HG03520 (cell line): ENCODE results near the gene NIPAL3.
"Not testable (repeated sequence)": the region's sequence is repeated elsewhere in the genome, so short reads cannot be mapped to it uniquely, and the experiment has no call there.

Experiments used
- ATAC-seq: cut with Tn5 transposase; IDR thresholded peaks from one replicate; pipeline ENCODE4 v1.9.1; 2021; ENCODE audit warnings: mild to moderate bottlenecking, moderate library complexity; ENCODE audit not compliant: unreplicated experiment

Gene NIPAL3

DNA sequence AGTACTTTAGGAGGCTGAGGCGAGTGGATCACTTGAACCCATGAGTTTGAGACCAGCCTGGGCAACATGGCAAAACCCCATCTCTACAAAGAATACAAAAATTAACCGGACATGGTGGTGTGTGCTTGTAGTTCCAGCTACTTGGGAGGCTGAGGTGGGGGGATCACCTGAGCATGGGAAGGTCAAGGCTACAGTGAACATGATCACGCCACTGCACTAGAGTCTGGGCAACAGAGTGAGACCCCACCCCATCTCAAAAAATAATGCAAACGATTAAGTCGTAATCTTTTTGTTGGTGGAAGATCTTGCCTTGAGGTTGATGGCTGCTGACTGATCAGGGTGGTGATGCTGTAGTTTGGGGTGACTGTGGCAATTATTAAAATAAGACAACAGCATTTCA, 93.3 kb downstream of the NIPAL3 start:
- ATAC-seq: no peak

DNA sequence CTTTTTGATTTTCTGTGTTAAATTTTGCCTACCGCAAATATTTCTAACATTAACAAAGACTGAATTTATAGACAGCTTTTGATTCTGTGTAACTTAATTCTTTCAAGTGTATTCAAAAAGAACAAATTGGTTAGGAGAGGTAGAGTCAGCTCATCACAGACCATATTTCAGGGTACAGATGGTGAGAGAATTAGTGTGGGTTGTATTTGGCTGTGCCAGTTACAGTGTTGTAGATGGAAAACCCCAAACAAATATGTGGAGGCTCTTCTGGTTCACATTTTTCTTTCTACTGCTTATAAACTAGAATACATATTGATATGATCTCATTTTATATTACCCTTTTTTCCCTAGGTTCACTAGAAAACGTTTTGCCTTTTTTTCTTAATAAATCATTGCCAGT, 98.1 kb downstream of the NIPAL3 start:
- no peak for ATAC-seq

DNA sequence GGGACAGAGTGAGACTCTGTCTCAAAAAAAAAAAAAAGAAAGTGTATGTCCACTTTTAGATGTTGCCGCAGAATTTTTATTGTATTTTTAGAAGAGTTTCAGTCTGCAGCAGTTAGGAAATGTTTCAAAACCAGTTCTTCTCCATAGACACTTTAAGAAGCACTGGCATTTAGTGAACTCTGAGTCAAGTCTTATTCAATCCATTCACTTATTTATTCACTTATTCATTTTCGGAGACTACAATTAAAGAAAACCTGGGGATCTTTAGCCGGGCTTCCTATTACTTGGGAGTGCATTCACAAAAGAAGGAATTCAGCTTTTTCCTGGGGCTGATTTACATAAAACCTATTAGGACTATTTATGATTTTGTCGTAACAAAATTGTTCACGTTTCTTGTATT, 99.3 kb downstream of the NIPAL3 start:
- no peak for ATAC-seq

DNA sequence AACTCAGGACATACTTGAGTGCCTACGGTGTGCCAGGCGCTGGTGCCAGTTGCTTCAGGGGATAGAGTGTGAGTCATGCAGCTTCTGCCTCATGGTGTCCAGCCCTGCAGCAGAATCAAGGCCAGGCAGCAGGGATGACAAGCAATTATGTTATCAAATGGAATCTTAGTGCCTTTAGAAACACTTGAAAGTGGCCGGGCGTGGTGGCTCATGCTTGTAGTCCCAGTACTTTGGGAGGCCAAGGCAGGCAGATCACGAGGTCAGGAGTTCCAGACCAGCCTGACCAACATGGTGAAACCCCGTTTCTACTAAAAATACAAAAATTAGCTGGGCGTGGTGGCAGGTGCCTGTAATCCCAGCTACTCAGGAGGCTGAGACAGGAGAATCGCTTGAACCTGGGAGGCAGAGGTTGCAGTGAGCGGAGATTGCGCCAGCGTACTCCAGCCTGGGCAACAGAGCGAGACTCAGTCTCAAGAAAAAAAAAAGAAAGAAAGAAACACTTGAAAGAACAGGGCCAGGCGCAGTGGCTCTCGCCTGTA, 100.1 kb downstream of the NIPAL3 start:
- not testable (repeated sequence) for ATAC-seq

DNA sequence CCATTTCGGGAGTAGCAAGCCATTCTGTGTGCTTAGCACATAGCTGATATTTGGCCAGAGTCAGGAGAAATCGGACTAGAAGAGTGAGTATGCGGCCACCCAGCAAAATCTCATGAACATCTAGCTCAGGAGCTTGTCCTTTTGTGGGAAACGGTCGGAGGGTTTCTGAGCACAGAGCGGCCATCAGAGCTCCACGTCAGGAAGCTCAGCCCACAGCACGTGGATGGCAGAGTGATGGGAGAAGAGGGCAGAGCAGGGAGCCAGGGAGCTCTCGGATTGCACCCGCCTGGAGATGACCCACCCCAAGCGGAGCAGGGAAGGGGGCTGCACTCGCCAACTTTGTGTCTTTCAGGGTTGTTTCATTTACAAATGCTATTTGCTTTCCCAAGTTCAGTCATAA, 100.9 kb downstream of the NIPAL3 start:
- no peak for ATAC-seq

DNA sequence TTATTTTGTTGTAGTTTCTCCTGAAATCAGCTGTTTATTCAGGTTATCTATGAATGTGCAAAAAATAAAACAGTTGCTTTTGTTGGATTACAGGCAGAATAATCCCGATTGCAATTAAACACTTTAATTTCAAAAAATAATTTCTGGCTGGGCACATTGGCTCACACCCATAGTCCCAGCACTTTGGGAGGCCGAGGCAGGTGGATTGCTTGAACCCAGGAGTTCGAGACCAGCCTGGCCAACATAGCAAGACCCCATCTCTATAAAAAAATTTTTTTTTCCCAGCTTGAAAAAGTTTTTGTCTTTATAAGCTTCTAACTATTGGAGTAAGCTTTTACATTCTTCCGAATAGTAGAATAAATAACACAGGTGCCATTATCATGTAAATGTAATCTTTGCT, 102.3 kb downstream of the NIPAL3 start:
- no peak for ATAC-seq

DNA sequence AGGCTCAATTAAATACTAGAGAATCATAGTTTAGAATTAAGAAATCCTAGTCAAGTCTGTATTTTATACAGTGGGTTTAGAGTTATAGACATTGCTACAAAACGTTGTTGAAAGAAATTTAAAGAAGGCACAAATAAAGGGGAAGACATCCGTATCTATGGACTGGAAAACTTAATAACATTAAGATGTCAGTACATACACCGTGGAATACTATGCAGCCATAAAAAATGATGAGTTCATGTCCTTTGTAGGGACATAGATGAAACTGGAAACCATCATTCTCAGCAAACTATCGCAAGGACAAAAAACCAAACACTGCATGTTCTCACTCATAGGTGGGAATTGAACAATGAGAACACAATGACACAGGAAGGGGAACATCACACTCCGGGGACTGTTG, 104.7 kb downstream of the NIPAL3 start:
- not testable (repeated sequence) for ATAC-seq
